ENCODE data around the gene CYFIP1.
"Not testable (repeated sequence)": the region's sequence is repeated elsewhere in the genome, so short reads cannot be mapped to it uniquely, and the experiment has no call there.

The CYFIP1 gene

GRCh38 chr15:22980189-22981050 is at the start of gene CYFIP1:
Gene CYFIP1, minus strand, starts transcription at chr15:22980368. Its CDS starts 33,083 bp downstream, at chr15:22947285.
- peak; percentile 70 for DNase-seq

GRCh38 chr15:23026218-23026617 is 46.0 kb upstream of the CYFIP1 start:
- no peak for DNase-seq

GRCh38 chr15:23022156-23022555 is 42.0 kb upstream of the CYFIP1 start:
- DNase-seq = no peak

- DNase-seq = no peak
These were observed 34.3 kb upstream of the CYFIP1 start for GRCh38 chr15:23014394-23015000.

GRCh38 chr15:23013681-23014080 is 33.5 kb upstream of the CYFIP1 start:
- DNase-seq = no peak

- not testable (repeated sequence) for DNase-seq
These were observed 32.4 kb upstream of the CYFIP1 start for GRCh38 chr15:23012616-23013015.

GRCh38 chr15:23003736-23004135 is 23.6 kb upstream of the CYFIP1 start:
- DNase-seq = no peak

- DNase-seq = no peak
These were observed 22.8 kb upstream of the CYFIP1 start for GRCh38 chr15:23002920-23003319.

GRCh38 chr15:22995795-22996194 is 15.6 kb upstream of the CYFIP1 start:
- no peak for DNase-seq

- DNase-seq = no peak
These were observed 11.8 kb upstream of the CYFIP1 start for GRCh38 chr15:22992024-22992326.

- DNase-seq = no peak
These were observed 9.7 kb upstream of the CYFIP1 start for GRCh38 chr15:22989576-22990477.

- DNase-seq = no peak
These were observed 8.6 kb upstream of the CYFIP1 start for GRCh38 chr15:22988811-22989210.

GRCh38 chr15:22981931-22982330 is 1.8 kb upstream of the CYFIP1 start:
- DNase-seq = not testable (repeated sequence)

GRCh38 chr15:22981051-22981840 is 1.1 kb upstream of the CYFIP1 start:
- DNase-seq = no peak

- no peak for DNase-seq
These were observed 655 bp downstream of the CYFIP1 start for GRCh38 chr15:22979238-22980188.

GRCh38 chr15:22978691-22979237 is 1.4 kb downstream of the CYFIP1 start:
- no peak for DNase-seq

- no peak for DNase-seq
These were observed 5.4 kb downstream of the CYFIP1 start for GRCh38 chr15:22974745-22975144.

- DNase-seq = no peak
These were observed 6.2 kb downstream of the CYFIP1 start for GRCh38 chr15:22973987-22974386.

- no peak for DNase-seq
These were observed 6.9 kb downstream of the CYFIP1 start for GRCh38 chr15:22973286-22973685.

GRCh38 chr15:22969489-22969888 is 10.7 kb downstream of the CYFIP1 start:
- DNase-seq = no peak

GRCh38 chr15:22968366-22968765 is 11.8 kb downstream of the CYFIP1 start:
- DNase-seq = peak; percentile 66
